SK-N-MC (cell line): ENCODE measurements around the gene NSD1.

Experiments
- EZH2 ChIP-seq: fragments of 200-600 bp; sonication (generic); IDR thresholded peaks from one replicate; pipeline ENCODE4 v1.6.1; 2017; ENCODE audit warnings: antibody characterized with exemption
- POLR2AphosphoS5 ChIP-seq: IDR thresholded peaks from 2 replicates; pipeline ENCODE4 v1.6.1; 2012; ENCODE audit warnings: mild to moderate bottlenecking, low read depth, low read length, borderline replicate concordance

- TF ChIP-seq POLR2AphosphoS5, result no peak
- TF ChIP-seq EZH2, result no peak
Observed at GRCh38 chr5:177294632-177295031, 161.1 kb downstream of the NSD1 start.
